ENCODE measurements around the gene OTUB1. TPM values are rescaled to one million over a fixed set of nuclear protein-coding genes. Genes with fewer than 3 reads are reported as not detected.
"Not testable (repeated sequence)": the region's sequence is repeated elsewhere in the genome, so short reads cannot be mapped to it uniquely, and the experiment has no call there.

OTUB1 gene
- 78.9 TPM for total RNA-seq

GRCh38 chr11:63986156-63986931 is at the start of gene OTUB1:
Gene OTUB1, plus strand, starts transcription at chr11:63986438. Its CDS starts 19 bp downstream, at chr11:63986457.
- ATAC-seq, result peak; percentile 93

GRCh38 chr11:63937713-63938478 is 48.3 kb upstream of the OTUB1 start:
- peak; percentile 22 for ATAC-seq

GRCh38 chr11:63938479-63939396 is 47.5 kb upstream of the OTUB1 start, which contains the start of gene NAA40:
Gene NAA40, plus strand, starts transcription at chr11:63939002. Its CDS starts 95 bp downstream, at chr11:63939097.
- ATAC-seq, result peak; percentile 96

GRCh38 chr11:63939397-63939891 is 46.8 kb upstream of the OTUB1 start:
- no peak for ATAC-seq

- ATAC-seq, result no peak
These were observed 45.5 kb upstream of the OTUB1 start for GRCh38 chr11:63940786-63941185.

GRCh38 chr11:63941901-63942300 is 44.3 kb upstream of the OTUB1 start:
- no peak for ATAC-seq

- no peak for ATAC-seq
These were observed 43.4 kb upstream of the OTUB1 start for GRCh38 chr11:63942803-63943202.

GRCh38 chr11:63944987-63945386 is 41.3 kb upstream of the OTUB1 start:
- ATAC-seq, result peak; percentile 31

- peak; percentile 86 for ATAC-seq
These were observed 40.6 kb upstream of the OTUB1 start for GRCh38 chr11:63945477-63946163.

GRCh38 chr11:63951779-63952536 is 34.3 kb upstream of the OTUB1 start:
- ATAC-seq, result peak; percentile 70

GRCh38 chr11:63952570-63952969 is 33.7 kb upstream of the OTUB1 start:
- peak; percentile 79 for ATAC-seq

- ATAC-seq, result no peak
These were observed 28.2 kb upstream of the OTUB1 start for GRCh38 chr11:63958008-63958407.

GRCh38 chr11:63961608-63962412 is 24.4 kb upstream of the OTUB1 start:
- peak; percentile 85 for ATAC-seq

- not testable (repeated sequence) for ATAC-seq
These were observed 22.3 kb upstream of the OTUB1 start for GRCh38 chr11:63963895-63964294.

GRCh38 chr11:63966444-63966843 is 19.8 kb upstream of the OTUB1 start:
- ATAC-seq, result no peak

- no peak for ATAC-seq
These were observed 16.8 kb upstream of the OTUB1 start for GRCh38 chr11:63969461-63969860.

- ATAC-seq, result no peak
These were observed 15.3 kb upstream of the OTUB1 start for GRCh38 chr11:63970902-63971301.

GRCh38 chr11:63973912-63974258 is 12.4 kb upstream of the OTUB1 start:
- ATAC-seq, result not testable (repeated sequence)

GRCh38 chr11:63974259-63975143 is 11.7 kb upstream of the OTUB1 start, which contains the start of gene COX8A:
Gene COX8A, plus strand, starts transcription at chr11:63974620. Its CDS starts 61 bp downstream, at chr11:63974681.
- peak; percentile 96 for ATAC-seq

Measured in esophagus mucosa (tissue), 1 donor.